ENCODE data around the gene CROCC2. TPM values are rescaled to one million over a fixed set of nuclear protein-coding genes. Genes with fewer than 3 reads are reported as not detected.
A peak's percentile ranks its signal among the peaks of the same experiment; 100 is the strongest.

Gene CROCC2
- total and polyA plus RNA-seq, 7 donors, result 0.01 TPM; not detected in 6

DNA sequence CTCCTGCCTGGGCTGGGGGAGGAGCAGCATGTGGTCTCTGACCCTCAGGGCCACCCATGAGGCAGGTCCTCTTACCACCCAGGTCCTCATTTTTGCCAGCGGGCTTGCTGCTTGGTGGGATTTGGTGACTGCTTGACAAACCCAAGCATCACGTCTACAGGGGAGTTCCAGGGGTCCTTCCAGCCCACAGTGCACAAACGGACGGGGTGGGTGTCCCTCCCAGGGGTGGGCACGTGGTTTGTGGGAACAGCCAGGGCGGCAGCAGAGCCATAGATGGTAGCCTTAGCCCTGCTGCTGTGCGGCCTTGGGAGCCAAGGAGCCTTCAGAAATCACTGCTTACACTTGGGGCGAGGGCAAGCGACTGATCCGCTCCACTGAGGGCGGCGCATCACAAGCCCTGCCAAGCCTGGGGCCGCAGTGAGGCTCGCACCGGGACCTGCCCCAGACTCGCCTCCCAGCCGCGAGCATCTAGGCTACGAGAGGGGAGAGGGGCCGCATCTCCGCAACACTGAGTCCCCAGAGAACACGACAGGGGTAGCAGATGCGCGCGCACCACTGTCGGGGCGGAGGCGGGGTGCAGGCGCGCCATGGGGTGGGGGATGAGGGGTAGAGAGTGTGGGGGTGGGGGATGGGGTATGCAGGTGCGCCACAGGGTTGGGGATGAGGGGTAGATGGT, 129.1 kb downstream of the CROCC2 start:
- no peaks in the 10 kb centered on the region for H3K27me3 ChIP-seq (ENCODE audit: insufficient read depth in 3 of 3, low read length in 2 of 3)
- no peak overlapping the region for H3K4me3 ChIP-seq
- TF ChIP-seq, protein P1, sequence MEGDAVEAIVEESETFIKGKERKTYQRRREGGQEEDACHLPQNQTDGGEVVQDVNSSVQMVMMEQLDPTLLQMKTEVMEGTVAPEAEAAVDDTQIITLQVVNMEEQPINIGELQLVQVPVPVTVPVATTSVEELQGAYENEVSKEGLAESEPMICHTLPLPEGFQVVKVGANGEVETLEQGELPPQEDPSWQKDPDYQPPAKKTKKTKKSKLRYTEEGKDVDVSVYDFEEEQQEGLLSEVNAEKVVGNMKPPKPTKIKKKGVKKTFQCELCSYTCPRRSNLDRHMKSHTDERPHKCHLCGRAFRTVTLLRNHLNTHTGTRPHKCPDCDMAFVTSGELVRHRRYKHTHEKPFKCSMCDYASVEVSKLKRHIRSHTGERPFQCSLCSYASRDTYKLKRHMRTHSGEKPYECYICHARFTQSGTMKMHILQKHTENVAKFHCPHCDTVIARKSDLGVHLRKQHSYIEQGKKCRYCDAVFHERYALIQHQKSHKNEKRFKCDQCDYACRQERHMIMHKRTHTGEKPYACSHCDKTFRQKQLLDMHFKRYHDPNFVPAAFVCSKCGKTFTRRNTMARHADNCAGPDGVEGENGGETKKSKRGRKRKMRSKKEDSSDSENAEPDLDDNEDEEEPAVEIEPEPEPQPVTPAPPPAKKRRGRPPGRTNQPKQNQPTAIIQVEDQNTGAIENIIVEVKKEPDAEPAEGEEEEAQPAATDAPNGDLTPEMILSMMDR (IDR thresholded peaks at IDR 0.05), result no peak
- H3K36me3 ChIP-seq (ENCODE audit: insufficient read depth in 1 of 2, low read depth in 1 of 2), result peaks cover 2 to 64% of the 10 kb centered on the region in 2 donors
- no peak for DNase-seq
- no peak for ATAC-seq
- H3K9me3 ChIP-seq, result no peaks in the 10 kb centered on the region
- 60 to 69% (median 66%) methylated on average over 30 to 31 of the region's 31 CpGs for WGBS, 3 donors
- H3K27ac ChIP-seq, result no peak overlapping the region
- no peaks in the 10 kb centered on the region for H3K4me1 ChIP-seq
- intact Hi-C loops (cut with DNase I), result no loop called here

DNA sequence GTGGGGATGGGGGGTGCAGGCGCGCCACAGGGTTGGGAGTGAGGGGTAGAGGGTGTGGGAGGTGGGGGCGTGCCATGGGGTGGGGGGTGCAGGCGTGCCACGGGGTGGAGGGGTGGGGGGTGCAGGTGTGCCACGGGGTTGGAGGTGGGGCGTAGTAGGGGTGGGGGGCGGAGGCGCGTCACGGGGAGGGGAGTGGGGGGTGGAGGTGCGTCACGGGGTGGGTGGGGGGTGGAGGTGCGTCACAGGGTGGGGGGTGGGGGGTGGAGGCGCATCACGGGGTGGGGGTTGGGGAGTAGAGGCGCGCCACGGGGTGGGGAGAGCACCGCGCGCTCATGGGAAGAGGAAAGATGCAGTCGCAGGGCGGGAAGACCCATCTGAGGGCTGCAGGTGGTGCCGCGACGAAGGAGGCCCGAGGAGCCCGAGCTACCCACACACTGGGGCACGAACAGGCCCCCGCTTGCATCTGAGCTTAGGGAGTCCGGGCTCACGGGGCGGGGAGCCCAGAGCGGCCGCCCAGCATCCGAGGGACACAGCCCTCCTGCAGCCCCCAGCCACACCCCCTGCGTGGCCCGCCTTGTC, 129.8 kb downstream of the CROCC2 start:
- TF ChIP-seq, protein P1 (IDR thresholded peaks at IDR 0.05), result no peak
- intact Hi-C loops (cut with DNase I), result no loop called here
- H3K4me1 ChIP-seq, result no peaks in the 10 kb centered on the region
- no peak overlapping the region for H3K27ac ChIP-seq
- no peaks in the 10 kb centered on the region for H3K9me3 ChIP-seq
- ATAC-seq (peak in 1 of 4 donors; percentile 19), DNase-seq (no peak)
- H3K27me3 ChIP-seq (ENCODE audit: insufficient read depth in 3 of 3, low read length in 2 of 3), result no peaks in the 10 kb centered on the region
- peak overlapping the region; percentile 22 for H3K4me3 ChIP-seq
- 44 to 50% (median 45%) methylated on average over 25 to 39 of the region's 39 CpGs for WGBS, 3 donors
- H3K36me3 ChIP-seq (ENCODE audit: insufficient read depth in 1 of 2, low read depth in 1 of 2), result peaks cover 2 to 70% of the 10 kb centered on the region in 2 donors

DNA sequence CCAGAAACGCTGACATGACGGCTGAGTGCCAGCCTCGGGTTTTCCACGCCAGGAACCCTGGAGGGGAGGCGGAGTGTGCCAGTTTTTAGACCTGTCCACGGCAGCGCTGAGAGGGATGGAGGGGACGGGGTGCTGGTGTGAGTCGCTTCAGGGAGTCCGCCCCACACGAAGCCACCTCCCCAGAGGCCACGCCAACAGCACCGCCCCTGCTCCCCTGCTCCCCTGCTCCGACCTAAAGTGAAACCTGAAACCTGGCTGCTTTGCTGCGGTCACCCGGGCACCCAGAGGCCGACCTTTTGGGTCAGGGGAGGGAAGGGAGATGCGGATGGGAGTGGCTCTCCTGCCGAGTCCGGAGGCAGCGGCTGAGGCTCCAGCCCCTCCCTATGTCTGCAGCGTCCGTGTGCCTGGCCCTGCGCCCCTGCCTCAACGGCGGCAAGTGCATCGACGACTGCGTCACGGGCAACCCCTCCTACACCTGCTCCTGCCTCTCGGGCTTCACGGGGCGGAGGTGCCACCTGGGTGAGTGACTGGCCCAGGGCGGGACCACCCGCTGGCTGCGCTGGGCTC, 130.3 kb downstream of the CROCC2 start:
- ATAC-seq, result peak in 1 of 4 donors; percentile 23
- Histone ChIP-seq H3K4me3 (peak overlapping the region; percentile 22), H3K27me3 (ENCODE audit: insufficient read depth in 3 of 3, low read length in 2 of 3) (no peaks in the 10 kb centered on the region), H3K9me3 (no peaks in the 10 kb centered on the region), H3K27ac (no peak overlapping the region), H3K4me1 (no peaks in the 10 kb centered on the region), H3K36me3 (ENCODE audit: insufficient read depth in 1 of 2, low read depth in 1 of 2) (peaks cover 2 to 72% of the 10 kb centered on the region in 2 donors)
- no peak for DNase-seq
- TF ChIP-seq, protein P1 (IDR thresholded peaks at IDR 0.05), result no peak
- intact Hi-C loops (cut with DNase I), result no loop called here
- WGBS, 3 donors, result 43 to 52% (median 49%) methylated on average over 34 to 36 of the region's 36 CpGs

DNA sequence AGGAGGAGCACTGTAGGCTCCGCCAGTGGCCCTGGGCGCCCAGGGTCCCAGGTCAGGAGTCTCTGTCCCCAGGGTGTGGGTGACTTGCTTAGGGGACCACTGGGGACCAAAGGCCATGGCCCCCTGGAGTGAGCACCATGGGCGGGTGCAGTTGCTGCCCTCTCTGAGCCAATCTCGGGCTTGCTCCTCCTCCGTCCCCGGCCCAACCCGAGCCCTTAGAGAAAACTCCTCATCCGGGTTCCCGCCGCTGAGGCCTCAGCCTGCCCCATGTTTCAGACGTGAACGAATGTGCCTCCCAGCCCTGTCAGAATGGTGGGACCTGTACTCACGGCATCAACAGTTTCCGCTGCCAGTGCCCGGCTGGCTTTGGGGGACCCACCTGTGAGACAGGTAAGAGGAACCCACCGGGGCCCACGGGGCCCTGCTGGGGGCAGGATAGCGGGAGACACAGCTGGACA, 130.9 kb downstream of the CROCC2 start:
- no peaks in the 10 kb centered on the region for H3K9me3 ChIP-seq
- no peaks in the 10 kb centered on the region for H3K27me3 ChIP-seq (ENCODE audit: insufficient read depth in 3 of 3, low read length in 2 of 3)
- H3K27ac ChIP-seq, result no peak overlapping the region
- peak in 1 of 4 donors; percentile 25 for ATAC-seq
- H3K4me1 ChIP-seq, result no peaks in the 10 kb centered on the region
- H3K4me3 ChIP-seq, result no peak overlapping the region
- DNase-seq, result no peak
- intact Hi-C loops (cut with DNase I), result no loop called here
- TF ChIP-seq, protein P1 (IDR thresholded peaks at IDR 0.05), result no peak
- 76 to 83% (median 82%) methylated on average over 18 of the region's 18 CpGs for WGBS, 3 donors
- peaks cover 2 to 73% of the 10 kb centered on the region in 2 donors for H3K36me3 ChIP-seq (ENCODE audit: insufficient read depth in 1 of 2, low read depth in 1 of 2)

Measured in psoas muscle (tissue), 8 donors.